GM12891 (cell line): ENCODE results near the gene CAP2.
"Not testable (repeated sequence)": the region's sequence is repeated elsewhere in the genome, so short reads cannot be mapped to it uniquely, and the experiment has no call there.

Experiments used
- DNase-seq: peaks from one replicate; pipeline ENCODE4 v3.0.0; 2011; ENCODE audit warnings: low spot score; ENCODE audit not compliant: insufficient read length
- FAIRE-seq: peaks from 2 replicates; lab custom pipeline; 2011; peaks lifted over from hg19 to GRCh38; lab: Jason Lieb, UNC
- PAX5 ChIP-seq: IDR thresholded peaks from 2 replicates; pipeline ENCODE4 v1.6.1; 2011; ENCODE audit warnings: low read length, moderate library complexity, mild to moderate bottlenecking; ENCODE audit not compliant: insufficient read depth, severe bottlenecking
- POLR2A ChIP-seq: IDR thresholded peaks from 2 replicates; pipeline ENCODE4 v1.6.1; 2011; ENCODE audit warnings: low read depth, low read length, control low read depth
- POLR2AphosphoS5 ChIP-seq: IDR thresholded peaks from 2 replicates; pipeline ENCODE4 v1.6.1; 2011; ENCODE audit warnings: low read depth, low read length, control low read depth
- POU2F2 ChIP-seq: IDR thresholded peaks from 2 replicates; pipeline ENCODE4 v1.6.1; 2011; ENCODE audit warnings: low read depth, mild to moderate bottlenecking, control low read depth, low read length, moderate library complexity
- SPI1 ChIP-seq: IDR thresholded peaks from 2 replicates; pipeline ENCODE4 v1.6.1; 2011; ENCODE audit warnings: low read depth, low read length, control low read depth
- TAF1 ChIP-seq: IDR thresholded peaks from 2 replicates; pipeline ENCODE4 v1.6.1; 2011; ENCODE audit warnings: low read depth, low read length, control low read depth

Gene CAP2

DNA sequence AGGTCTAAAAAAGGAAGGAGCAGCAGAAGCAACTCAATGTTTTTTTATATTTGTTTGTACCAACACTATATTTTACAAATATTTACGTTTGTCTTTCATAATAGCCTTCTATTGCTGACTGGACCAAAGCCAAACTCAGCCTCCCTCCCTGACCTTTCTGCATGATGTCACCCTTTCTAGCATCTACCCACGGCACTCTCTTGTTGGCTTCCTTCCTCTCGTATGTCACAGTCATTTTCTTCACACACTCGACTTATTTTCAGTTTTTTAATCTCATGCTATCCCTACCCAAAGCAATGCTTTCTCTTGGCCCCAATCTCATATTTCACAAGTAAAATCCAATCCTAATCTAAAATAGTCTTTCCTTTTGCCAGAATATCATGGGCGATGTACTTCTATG is 190.4 kb downstream of the CAP2 start:
- TF ChIP-seq POLR2AphosphoS5 (no peak), SPI1 (no peak), POLR2A (no peak), TAF1 (no peak), POU2F2 (no peak), PAX5 (no peak)
- DNase-seq: no peak
- no peak for FAIRE-seq

- FAIRE-seq: no peak
- DNase-seq: peak; percentile 39
- TF ChIP-seq POLR2A (no peak), POLR2AphosphoS5 (no peak), POU2F2 (no peak), TAF1 (no peak), SPI1 (no peak), PAX5 (no peak)
These were observed 190.9 kb downstream of the CAP2 start for GRCh38 chr6:17584241-17584803.

DNA sequence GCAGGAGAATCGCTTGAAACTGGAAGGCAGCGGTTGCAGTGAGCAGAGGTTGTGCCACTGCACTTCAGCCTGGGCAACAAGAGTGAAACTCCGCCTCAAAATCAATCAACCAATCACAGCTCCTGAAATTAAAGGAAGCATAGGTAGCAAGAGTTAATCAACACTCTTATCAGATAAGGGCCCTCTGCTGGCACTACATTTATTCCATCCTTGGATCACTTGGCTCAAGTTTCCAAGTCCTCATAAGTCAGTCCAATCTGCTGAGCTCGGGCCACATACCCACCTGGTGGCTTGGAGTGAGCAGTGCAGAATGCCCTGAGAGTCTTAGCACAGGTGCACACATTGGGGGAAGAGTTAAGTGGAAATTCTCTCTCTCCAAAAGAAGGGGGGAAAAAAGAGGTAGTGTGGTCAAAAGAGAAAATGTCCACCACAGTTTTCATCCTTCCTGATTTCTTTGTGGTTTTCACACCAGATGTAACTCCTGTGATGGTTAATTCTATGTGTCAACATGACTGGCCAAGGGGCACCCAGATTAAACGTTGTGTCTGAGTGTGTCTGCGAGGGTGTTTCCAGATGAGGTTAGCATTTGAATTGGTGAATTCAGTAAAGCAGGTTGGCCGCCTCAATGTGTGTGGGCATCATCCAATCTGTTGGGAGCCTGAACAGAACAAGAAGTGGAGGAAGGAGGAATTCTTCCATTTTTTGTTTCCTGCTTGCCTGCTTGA is 192.5 kb downstream of the CAP2 start:
- no peak for DNase-seq
- TF ChIP-seq TAF1 (no peak), PAX5 (no peak), SPI1 (no peak), POLR2A (no peak), POLR2AphosphoS5 (no peak), POU2F2 (no peak)
- no peak for FAIRE-seq

- DNase-seq, FAIRE-seq: not testable (repeated sequence)
These were observed 193.2 kb downstream of the CAP2 start for GRCh38 chr6:17586623-17587022.

DNA sequence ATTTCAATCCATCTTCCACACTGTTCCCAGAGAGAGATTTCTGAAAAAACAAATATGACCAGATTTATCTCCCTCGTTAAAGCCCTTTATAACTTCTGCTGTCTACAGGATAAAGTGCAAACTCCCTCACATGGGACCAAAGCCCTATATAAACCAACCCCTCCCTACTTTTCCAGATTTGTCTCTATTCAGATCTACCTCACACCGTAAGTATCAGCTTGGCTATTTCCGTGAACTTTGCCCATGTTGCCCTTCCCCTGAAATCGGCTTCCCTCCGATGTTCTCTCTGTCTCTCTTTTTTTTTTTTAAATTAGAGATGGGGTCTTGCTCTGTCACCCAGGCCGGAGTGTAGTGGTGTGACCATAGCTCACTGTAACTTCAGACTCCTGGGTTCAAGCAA is 194.6 kb downstream of the CAP2 start:
- no peak for DNase-seq
- no peak for FAIRE-seq
- TF ChIP-seq POLR2AphosphoS5 (no peak), POU2F2 (no peak), POLR2A (no peak), TAF1 (no peak), SPI1 (no peak), PAX5 (no peak)

DNA sequence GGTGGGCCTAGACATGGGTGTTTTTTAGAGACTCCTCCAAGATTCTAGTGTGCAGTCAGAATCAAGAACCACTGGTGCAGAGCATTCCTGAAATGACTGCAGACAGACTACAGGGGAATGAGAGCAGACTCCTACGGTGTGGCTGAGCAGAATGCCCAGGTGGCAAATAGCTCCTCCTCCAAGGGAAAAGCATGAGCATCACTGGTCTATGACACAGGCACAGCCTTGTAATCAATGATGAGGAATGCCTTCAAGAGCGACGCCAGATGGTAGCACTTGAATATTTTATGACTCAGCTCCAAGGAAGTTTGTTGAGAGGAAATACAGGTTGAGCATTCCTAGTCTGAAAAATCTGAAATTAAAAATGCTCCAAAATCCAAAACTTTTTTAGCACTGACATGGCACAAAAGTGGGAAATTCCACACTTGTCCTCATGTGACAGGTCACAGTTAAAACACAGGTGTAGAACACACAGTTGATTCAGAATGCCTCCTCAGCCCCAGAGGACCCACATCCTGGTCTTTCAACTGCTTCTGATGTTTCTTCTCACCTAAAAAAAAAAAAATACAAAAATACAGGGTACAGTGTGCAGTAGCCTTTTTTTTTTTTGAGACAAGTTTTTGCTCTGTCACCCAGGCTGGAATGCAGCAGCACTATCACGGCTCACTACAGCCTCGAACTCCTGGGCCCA is 196.2 kb downstream of the CAP2 start:
- DNase-seq (no peak), FAIRE-seq (no peak)
- TF ChIP-seq POLR2AphosphoS5: no peak

DNA sequence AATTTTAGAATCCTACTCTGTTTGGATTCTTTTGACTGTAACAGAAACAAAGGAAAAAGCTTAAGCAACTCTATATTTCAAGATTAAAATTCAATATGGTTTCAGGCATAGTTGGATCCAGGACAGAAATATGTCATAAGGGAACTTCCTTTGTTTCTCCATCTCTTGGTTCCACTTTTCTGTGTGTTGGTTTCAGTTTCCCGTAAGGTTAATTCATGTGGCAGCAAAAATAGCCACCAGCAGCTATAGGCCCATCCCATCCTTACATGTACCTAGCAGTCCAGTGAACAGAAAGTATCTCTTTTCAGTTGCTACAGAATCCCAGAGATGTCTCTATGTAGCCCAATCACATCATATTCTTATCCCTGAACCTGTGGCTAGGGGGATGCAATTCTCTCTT is 197.9 kb downstream of the CAP2 start:
- TF ChIP-seq SPI1: no peak
- no peak for TF ChIP-seq POU2F2
- no peak for TF ChIP-seq POLR2A
- TF ChIP-seq POLR2AphosphoS5: no peak
- TF ChIP-seq TAF1: no peak
- no peak for TF ChIP-seq PAX5
- DNase-seq (no peak), FAIRE-seq (no peak)

DNA sequence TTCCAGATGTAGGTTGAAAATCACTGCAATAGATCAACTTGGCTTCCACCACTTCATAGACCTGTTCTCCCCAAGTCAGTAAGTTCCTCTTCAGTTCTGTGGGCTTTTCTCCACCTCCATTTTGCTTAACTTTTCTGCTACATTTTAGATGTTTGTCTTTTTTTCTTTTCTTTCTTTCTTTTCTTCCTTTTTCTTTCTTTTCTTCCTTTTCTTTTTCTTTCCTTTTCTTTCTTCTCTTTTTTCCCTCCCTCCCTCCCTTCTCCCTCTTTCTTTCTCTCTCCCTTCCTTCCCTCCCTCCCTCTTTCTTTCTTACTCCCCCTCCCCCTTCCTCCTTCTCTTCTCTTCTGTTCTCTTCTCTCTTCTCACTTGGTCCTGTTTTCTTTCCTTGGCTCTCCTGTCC is 199.9 kb downstream of the CAP2 start:
- TF ChIP-seq POLR2A (no peak), POLR2AphosphoS5 (no peak), PAX5 (no peak), SPI1 (no peak), POU2F2 (no peak), TAF1 (no peak)
- DNase-seq (no peak), FAIRE-seq (no peak)

GRCh38 chr6:17596085-17596484 is 202.7 kb downstream of the CAP2 start:
- no peak for TF ChIP-seq SPI1
- no peak for TF ChIP-seq POU2F2
- no peak for TF ChIP-seq PAX5
- no peak for TF ChIP-seq TAF1
- no peak for TF ChIP-seq POLR2AphosphoS5
- no peak for TF ChIP-seq POLR2A
- DNase-seq: no peak
- FAIRE-seq: no peak

GRCh38 chr6:17599877-17600526 is 206.6 kb downstream of the CAP2 start, which contains the start of gene FAM8A1:
FAM8A1 (plus strand) TSS chr6:17600302; CDS start chr6:17600410, 108 bp downstream.
- peak; percentile 98 for FAIRE-seq

More at GRCh38 chr6:17599877-17600526, 206.6 kb downstream of the CAP2 start, which contains the start of gene FAM8A1:
- peak; percentile 84 for DNase-seq
- TF ChIP-seq POLR2AphosphoS5 (no peak), POLR2A (peak; percentile 49; the same call in 1 of the 2 replicates), TAF1 (no peak), SPI1 (0 out of 2 replicates have a peak, but pooled peaks have one; percentile 30), POU2F2 (peak; percentile 64), PAX5 (no peak)
